ENCODE data around the gene ADCYAP1R1. TPM values are rescaled to one million over a fixed set of nuclear protein-coding genes. Genes with fewer than 3 reads are reported as not detected.

The ADCYAP1R1 gene
- total RNA-seq, 1 experiment from 2014 or later: 8.9 TPM

- H3K27me3 Mint-ChIP-seq (ENCODE audit: low read depth): peaks cover 6% of the 10 kb centered on the region; the same call in 1 of the 2 replicates
- H3K4me2 ChIP-seq (ENCODE audit: insufficient read depth, insufficient read length, low read length): no peak overlapping the region
Measured at GRCh38 chr7:31023877-31024276, 28.2 kb upstream of the ADCYAP1R1 start.

More at GRCh38 chr7:31023877-31024276, 28.2 kb upstream of the ADCYAP1R1 start:
- WGBS (ENCODE audit: extremely low coverage, insufficient read length, low lambda C conversion rate): no CpG with 5 or more reads among the region's 5 CpGs
- H4K5ac ChIP-seq (ENCODE audit: insufficient read length, low read depth, low read length): no peak overlapping the region
- no peaks in the 10 kb centered on the region for H3K23me2 ChIP-seq (ENCODE audit: insufficient read length, low read depth, low read length, poor library complexity, severe bottlenecking)
- no peak overlapping the region for H3K18ac ChIP-seq (ENCODE audit: insufficient read length, low read depth, low read length)
- no peak overlapping the region for H4K8ac ChIP-seq (replicated peaks; ENCODE audit: insufficient read length, low read depth, low read length)
- no peak overlapping the region for H2BK120ac ChIP-seq (ENCODE audit: low read depth, low read length, poor library complexity, severe bottlenecking)
- H3K14ac ChIP-seq (ENCODE audit: insufficient read depth, low read length): no peak overlapping the region
- no peaks in the 10 kb centered on the region for H3K27me3 ChIP-seq (ENCODE audit: insufficient read depth, low read length)
- no peaks in the 10 kb centered on the region for H3K9me3 ChIP-seq (ENCODE audit: control insufficient read depth, low read depth, low read length)
- H3K56ac ChIP-seq (ENCODE audit: insufficient read length, low read depth, low read length): no peak overlapping the region
- Mint-ChIP-seq H3K4me1 (peaks cover 48 to 53% of the 10 kb centered on the region in 2 experiments), H3K4me3 (no peak overlapping the region), H3K27ac (no peak overlapping the region; a peak in 1 of 7 replicates), H3K9me3 (no peaks in the 10 kb centered on the region; a peak in 1 of 5 replicates), H3K36me3 (ENCODE audit: insufficient read depth in 1 of 3, low read depth in 3 of 3) (no peaks in the 10 kb centered on the region)
- no peak for DNase-seq
- H3K4me1 ChIP-seq (ENCODE audit: insufficient read depth, low read length): peaks cover 8% of the 10 kb centered on the region
- no peaks in the 10 kb centered on the region for H4K20me1 ChIP-seq (ENCODE audit: control insufficient read depth, insufficient read depth, insufficient read length)
- no peak overlapping the region for H2BK15ac ChIP-seq (ENCODE audit: low read depth, low read length)
- H3K4ac ChIP-seq (ENCODE audit: low read depth, low read length): no peak overlapping the region
- no peaks in the 10 kb centered on the region for H3K79me1 ChIP-seq (ENCODE audit: insufficient read depth, low read depth, low read length, poor library complexity, severe bottlenecking)
- no peak overlapping the region for H3K27ac ChIP-seq (ENCODE audit: insufficient read length, low read depth, low read length)
- H2BK5ac ChIP-seq (ENCODE audit: insufficient read length, low read length): no peak overlapping the region
- TF ChIP-seq CTCF (conservative IDR thresholded peaks at IDR 0.05): no peak
- no peak overlapping the region for H2BK20ac ChIP-seq (ENCODE audit: low read depth, low read length, poor library complexity, severe bottlenecking)
- H3K23ac ChIP-seq (ENCODE audit: insufficient read length, low read depth, low read length): no peak overlapping the region
- H3K9ac ChIP-seq (ENCODE audit: extremely low read depth, insufficient read length, low read length): no peak overlapping the region
- no peak overlapping the region for H3T11ph ChIP-seq (ENCODE audit: low read length)
- no peak overlapping the region for H4K91ac ChIP-seq (ENCODE audit: insufficient read length, low read depth, low read length)
- no peak overlapping the region for H2BK12ac ChIP-seq (ENCODE audit: insufficient read length, low read depth, low read length)
- no peak overlapping the region for H2AK5ac ChIP-seq (ENCODE audit: insufficient read length, low read length)
- no peak overlapping the region for H2AFZ ChIP-seq (ENCODE audit: low read length)
- H3K79me2 ChIP-seq (ENCODE audit: insufficient read depth, low read length): no peaks in the 10 kb centered on the region
